CD14-positive monocyte (primary cell): ENCODE measurements around the gene TBC1D4. TPM values are rescaled to one million over a fixed set of nuclear protein-coding genes. Genes with fewer than 3 reads are reported as not detected.

Experiments used
- DNase-seq, 3 donors: peaks; one replicate each; pipeline ENCODE4 v3.0.0-alpha.2; 2011 to 2022
- H2AFZ ChIP-seq: 2 replicates; pipeline ENCODE4 v1.6.0; 2012; ENCODE audit warnings: mild to moderate bottlenecking, low read depth, low read length, inconsistent platforms; ENCODE audit not compliant: insufficient read depth, poor library complexity, severe bottlenecking
- H3K27ac ChIP-seq, 2 donors: 1 replicate in 1 of 2; 2 replicates in 1 of 2; pipeline ENCODE4 v1.5.1; 2012 to 2013; ENCODE audit warnings: low read length in 2 of 2, control low read depth in 1 of 2, inconsistent platforms in 1 of 2, low read depth in 1 of 2, mild to moderate bottlenecking in 1 of 2
- H3K27me3 ChIP-seq, 2 donors: one replicate each; pipeline versions ENCODE4 v1.6.0 to v1.6.1; 2011 to 2013; ENCODE audit warnings: low read length in 2 of 2; ENCODE audit not compliant: control insufficient read depth in 2 of 2, insufficient read depth in 2 of 2
- H3K36me3 ChIP-seq, 2 donors: replicated peaks in 1 of 2; 1 replicate in 1 of 2; 2 replicates in 1 of 2; pipeline versions ENCODE4 v1.5.1 to v1.6.1; 2012 to 2013; ENCODE audit warnings: low read length in 2 of 2, control low read depth in 1 of 2, inconsistent platforms in 1 of 2, mild to moderate bottlenecking in 1 of 2; ENCODE audit not compliant: insufficient read depth in 2 of 2, control insufficient read depth in 1 of 2
- H3K4me1 ChIP-seq, 2 donors: 1 replicate in 1 of 2; 2 replicates in 1 of 2; pipeline versions ENCODE4 v1.5.1 to v1.6.1; 2012 to 2013; ENCODE audit warnings: low read length in 2 of 2, control low read depth in 1 of 2, inconsistent platforms in 1 of 2, mild to moderate bottlenecking in 1 of 2, moderate library complexity in 1 of 2; ENCODE audit not compliant: insufficient read depth in 2 of 2, control insufficient read depth in 1 of 2
- H3K4me2 ChIP-seq: replicated peaks from 2 replicates; pipeline ENCODE3; 2012; ENCODE audit warnings: low read length, moderate library complexity, mild to moderate bottlenecking; ENCODE audit not compliant: poor library complexity, severe bottlenecking; ENCODE audit errors: extremely low read depth
- H3K4me3 ChIP-seq, 3 experiments: fragments of 200-600 bp in 1 of 3; sonication (generic) in 1 of 3; replicated peaks in 1 of 3; 1 replicate in 2 of 3; 2 replicates in 1 of 3; pipeline ENCODE4 v1.5.1; 2011 to 2013; ENCODE audit warnings: low read length in 3 of 3, mild to moderate bottlenecking in 3 of 3, control low read depth in 2 of 3, low read depth in 2 of 3, inconsistent platforms in 1 of 3, moderate library complexity in 1 of 3
- H3K79me2 ChIP-seq: 2 replicates; pipeline ENCODE4 v1.6.0; 2012; ENCODE audit warnings: mild to moderate bottlenecking, control low read depth, inconsistent platforms, low read length, moderate library complexity; ENCODE audit not compliant: insufficient read depth
- H3K9ac ChIP-seq: 2 replicates; pipeline ENCODE4 v1.6.0; 2017; ENCODE audit warnings: low read length, mild to moderate bottlenecking; ENCODE audit not compliant: insufficient read depth, poor library complexity, severe bottlenecking
- H3K9me3 ChIP-seq, 2 donors: replicated peaks in 1 of 2; 1 replicate in 1 of 2; 2 replicates in 1 of 2; pipeline versions ENCODE4 v1.5.1 to v1.6.1; 2012 to 2013; ENCODE audit warnings: low read length in 2 of 2, control low read depth in 1 of 2; ENCODE audit not compliant: control insufficient read depth in 1 of 2, insufficient read depth in 1 of 2
- H4K20me1 ChIP-seq: 2 replicates; pipeline ENCODE4 v1.6.0; 2012; ENCODE audit warnings: mild to moderate bottlenecking, low read length, control low read depth, moderate library complexity; ENCODE audit not compliant: insufficient read depth
- H3K27ac Mint-ChIP-seq, 7 donors: one replicate each; pipeline ENCODE4 v1.8.0; 2020; ENCODE audit warnings: mild to moderate bottlenecking in 7 of 7, mixed read lengths in 7 of 7, moderate library complexity in 6 of 7, inconsistent platforms in 2 of 7
- H3K27me3 Mint-ChIP-seq, 3 donors: one replicate each; pipeline ENCODE4 v1.8.0; 2021 to 2022; ENCODE audit warnings: low read depth in 3 of 3, mild to moderate bottlenecking in 3 of 3, mixed read lengths in 3 of 3, moderate library complexity in 3 of 3, inconsistent platforms in 1 of 3
- H3K36me3 Mint-ChIP-seq, 2 donors: one replicate each; pipeline ENCODE4 v1.8.0; 2020; ENCODE audit warnings: mixed read lengths in 2 of 2, inconsistent platforms in 1 of 2, mild to moderate bottlenecking in 1 of 2
- H3K4me1 Mint-ChIP-seq: one replicate; pipeline ENCODE4 v1.8.0; 2020; ENCODE audit warnings: mild to moderate bottlenecking, mixed read lengths
- H3K4me3 Mint-ChIP-seq, 2 donors: one replicate each; pipeline ENCODE4 v1.8.0; 2020; ENCODE audit warnings: mild to moderate bottlenecking in 2 of 2, mixed read lengths in 2 of 2, moderate library complexity in 1 of 2
- H3K9me3 Mint-ChIP-seq, 7 donors: one replicate each; pipeline ENCODE4 v1.8.0; 2020 to 2022; ENCODE audit warnings: mixed read lengths in 7 of 7, mild to moderate bottlenecking in 6 of 7, moderate library complexity in 6 of 7, inconsistent platforms in 2 of 7
- CTCF ChIP-seq: fragments of 200-600 bp; IDR thresholded peaks from one replicate; pipeline ENCODE4 v1.8.0; 2022; ENCODE audit warnings: antibody characterized with exemption, mild to moderate bottlenecking
- WGBS: methylation state at CpG from one replicate; pipeline ENCODE4 v1.1.5; 2013; ENCODE audit warnings: missing lambda C conversion rate; ENCODE audit not compliant: insufficient coverage; 5-methylcytosine and 5-hydroxymethylcytosine counted together
- intact Hi-C, 2 donors: fragments of 100-400 bp; cut with micrococcal nuclease; formaldehyde crosslinking; loops; one replicate each; pipeline versions ENCODE4 v1.15.0 to v1.15.1; 2023
- polyA plus RNA-seq, 3 donors: library from polyadenylated mRNA; depleted of rRNA in 1 of 3; unstranded in 2 of 3; stranded (reverse) in 1 of 3; fragments of 300-500 nt in 2 of 3; fragments of >200 nt in 1 of 3; fragmentation: Illumina TruSeq in 2 of 3; gene quantifications; 1 replicate in 2 of 3; 2 replicates in 1 of 3; pipeline ENCODE4 v1.2.3, GENCODE V29; 2012 to 2021

TBC1D4 gene
- polyA plus RNA-seq, 3 donors, result 2.0 to 6.7 (median 2.5) TPM

- H3K36me3 ChIP-seq, result no peaks in the 10 kb centered on the region
Measured at GRCh38 chr13:75404726-75405125, 77.2 kb downstream of the TBC1D4 start.

GRCh38 chr13:75402787-75403186 is 79.2 kb downstream of the TBC1D4 start:
- no peak for DNase-seq
- H3K9me3 Mint-ChIP-seq, result peaks cover 4 to 19% (median 12%) of the 10 kb centered on the region in 7 donors
- H3K36me3 Mint-ChIP-seq, result no peaks in the 10 kb centered on the region
- no peak overlapping the region for H3K9ac ChIP-seq
- no peak overlapping the region for H2AFZ ChIP-seq
- no peaks in the 10 kb centered on the region for H3K27me3 ChIP-seq
- peaks cover 0 to 1% (median 0%) of the 10 kb centered on the region in 3 donors for H3K27me3 Mint-ChIP-seq
- TF ChIP-seq CTCF, result no peak
- H3K79me2 ChIP-seq, result no peaks in the 10 kb centered on the region
- H3K27ac Mint-ChIP-seq, result no peak overlapping the region
- peaks cover 0 to 14% of the 10 kb centered on the region in 2 donors for H3K9me3 ChIP-seq
- no peaks in the 10 kb centered on the region for H3K4me1 Mint-ChIP-seq
- no peak overlapping the region for H3K27ac ChIP-seq
- no peak overlapping the region for H3K4me2 ChIP-seq
- 85% methylated on average over 2 of the region's 2 CpGs for WGBS
- no peak overlapping the region for H3K4me3 ChIP-seq
- no peak overlapping the region for H3K4me3 Mint-ChIP-seq
- H3K36me3 ChIP-seq, result no peaks in the 10 kb centered on the region
- no peaks in the 10 kb centered on the region for H3K4me1 ChIP-seq
- intact Hi-C loops, result no loop called here
- no peaks in the 10 kb centered on the region for H4K20me1 ChIP-seq

More at GRCh38 chr13:75404726-75405125, 77.2 kb downstream of the TBC1D4 start:
- Histone ChIP-seq H3K4me2 (no peak overlapping the region), H3K27me3 (no peaks in the 10 kb centered on the region), H3K79me2 (no peaks in the 10 kb centered on the region), H3K9ac (no peak overlapping the region), H2AFZ (no peak overlapping the region), H3K9me3 (peaks cover 0 to 2% of the 10 kb centered on the region in 2 donors), H3K27ac (no peak overlapping the region), H4K20me1 (no peaks in the 10 kb centered on the region), H3K4me1 (no peaks in the 10 kb centered on the region), H3K4me3 (no peak overlapping the region)
- DNase-seq, result no peak
- no CpG with 5 or more reads among the region's 1 CpG for WGBS
- Mint-ChIP-seq H3K4me1 (no peaks in the 10 kb centered on the region), H3K9me3 (peaks cover 0 to 8% (median 3%) of the 10 kb centered on the region in 7 donors), H3K27ac (no peak overlapping the region), H3K36me3 (no peaks in the 10 kb centered on the region), H3K27me3 (no peaks in the 10 kb centered on the region), H3K4me3 (no peak overlapping the region)
- TF ChIP-seq CTCF, result no peak
- intact Hi-C loops, result no loop called here
